HCT116 (cell line): ENCODE results near the gene SHROOM3. TPM values are rescaled to one million over a fixed set of nuclear protein-coding genes. Genes with fewer than 3 reads are reported as not detected.
A peak's percentile ranks its signal among the peaks of the same experiment; 100 is the strongest.

Source experiments
- ATAC-seq: fragments of 200-7000 bp; cut with Tn5 transposase; 2 replicates; pipeline ENCODE4 v1.9.1; 2020; ENCODE audit warnings: mild to moderate bottlenecking, moderate library complexity
- BruUV-seq: library from RNA; stranded (reverse); fragments of 400-500 nt; replicated peaks from 2 replicates; lab custom pipeline; 2021; lab: Mats Ljungman, UMichigan
- CTCF ChIA-PET: fragments of 300-600 bp; sonication (Branson Sonifier 250); formaldehyde crosslinking; loops from one replicate; lab custom pipeline; 2021; ENCODE audit warnings: antibody characterized with exemption; lab: Charles Lee
- POLR2A ChIA-PET: fragments of 300-600, 350-600 bp; sonication (Branson Sonifier 250); formaldehyde crosslinking; loops from one replicate; lab custom pipeline; 2021; ENCODE audit warnings: antibody characterized with exemption; lab: Charles Lee
- RAD21 ChIA-PET, 2 experiments: fragments of 300-600 bp; sonication (Branson Sonifier 250); formaldehyde crosslinking; loops; one replicate each; lab custom pipeline; 2023; ENCODE audit warnings: low total read pairs in 2 of 2; ENCODE audit not compliant: uncharacterized antibody in 2 of 2, unreplicated experiment in 2 of 2, low non-redundant PET in 1 of 2; lab: Charles Lee
- DNase-seq: peaks from one replicate; pipeline ENCODE4 v3.0.0-alpha.2; 2010; ENCODE audit warnings: low read depth, low spot score
- H2AFZ ChIP-seq: fragments of 200-600 bp; shearing (Covaris generic), sonication (generic); 2 replicates; pipeline ENCODE4 v1.6.1; 2017; ENCODE audit warnings: low read depth, mixed run types, mixed read lengths, antibody characterized with exemption, low read length; ENCODE audit not compliant: poor library complexity, severe bottlenecking
- H3K27ac ChIP-seq: 2 replicates; pipeline ENCODE4 v1.5.1; 2012; ENCODE audit warnings: low read depth, low read length
- H3K27me3 ChIP-seq: fragments of 200-600 bp; sonication (generic); 2 replicates; pipeline ENCODE4 v1.6.1; 2016; ENCODE audit warnings: mixed run types, low read length, mixed read lengths; ENCODE audit not compliant: insufficient read depth
- H3K36me3 ChIP-seq, 2 experiments: fragments of 200-500 bp in 1 of 2; fragments of 200-600 bp in 1 of 2; sonication (Bioruptor generic) in 1 of 2; sonication (generic) in 1 of 2; 2 replicates each; pipeline versions ENCODE4 v1.5.1 to v1.6.1; 2014 to 2016; ENCODE audit warnings: low read length in 2 of 2, inconsistent platforms in 1 of 2, mixed read lengths in 1 of 2, mixed run types in 1 of 2; ENCODE audit not compliant: insufficient read depth in 2 of 2, control insufficient read depth in 1 of 2
- H3K4me1 ChIP-seq, 2 experiments: fragments of 200-600 bp in 1 of 2; sonication (generic) in 1 of 2; 2 replicates each; pipeline versions ENCODE4 v1.5.1 to v1.6.1; 2012 to 2017; ENCODE audit warnings: low read length in 2 of 2, inconsistent platforms in 1 of 2, mild to moderate bottlenecking in 1 of 2, mixed read lengths in 1 of 2, mixed run types in 1 of 2, moderate library complexity in 1 of 2; ENCODE audit not compliant: insufficient read depth in 2 of 2, control insufficient read depth in 1 of 2
- H3K4me2 ChIP-seq: fragments of 200-600 bp; sonication (generic); 2 replicates; pipeline ENCODE4 v1.6.1; 2017; ENCODE audit warnings: mixed run types, low read length, mixed read lengths
- H3K4me3 ChIP-seq, 2 experiments: fragments of 200-600 bp in 1 of 2; sonication (generic) in 1 of 2; replicated peaks in 1 of 2; 2 replicates each; pipeline ENCODE4 v1.5.1; 2011 to 2016; ENCODE audit warnings: low read length in 2 of 2, control low read depth in 1 of 2, low read depth in 1 of 2, mild to moderate bottlenecking in 1 of 2, mixed read lengths in 1 of 2, mixed run types in 1 of 2
- H3K79me2 ChIP-seq: fragments of 200-600 bp; sonication (generic); 2 replicates; pipeline ENCODE4 v1.6.1; 2017; ENCODE audit warnings: mild to moderate bottlenecking, mixed run types, low read length, moderate library complexity, mixed read lengths; ENCODE audit not compliant: insufficient read depth
- H3K9ac ChIP-seq: fragments of 200-600 bp; sonication (generic); 2 replicates; pipeline ENCODE4 v1.6.1; 2016; ENCODE audit warnings: low read length, mixed read lengths
- H3K9me2 ChIP-seq: fragments of 200-600 bp; sonication (generic), shearing (Covaris generic); 2 replicates; pipeline ENCODE4 v1.6.1; 2017; ENCODE audit warnings: mixed run types, mild to moderate bottlenecking, moderate library complexity; ENCODE audit not compliant: insufficient read depth
- H3K9me3 ChIP-seq, 2 experiments: fragments of 200-500 bp in 1 of 2; fragments of 200-600 bp in 1 of 2; sonication (Bioruptor generic) in 1 of 2; sonication (generic) in 1 of 2; 2 replicates each; pipeline ENCODE4 v1.6.1; 2014 to 2017; ENCODE audit warnings: low read length in 2 of 2, mixed read lengths in 2 of 2, inconsistent platforms in 1 of 2, low read depth in 1 of 2, mild to moderate bottlenecking in 1 of 2, mixed run types in 1 of 2, moderate library complexity in 1 of 2; ENCODE audit not compliant: control insufficient read depth in 1 of 2, insufficient read depth in 1 of 2
- H4K20me1 ChIP-seq: fragments of 200-600 bp; sonication (generic), shearing (Covaris generic); 2 replicates; pipeline ENCODE4 v1.6.1; 2017; ENCODE audit warnings: mixed run types, mild to moderate bottlenecking, moderate library complexity; ENCODE audit not compliant: insufficient read depth
- CBX3 ChIP-seq: IDR thresholded peaks from 2 replicates; pipeline ENCODE4 v1.6.1; 2012; ENCODE audit warnings: low read depth
- CTCF ChIP-seq, 3 experiments: fragments of 200-600 bp in 1 of 3; sonication (generic) in 1 of 3; IDR thresholded peaks in 2 of 3; conservative IDR thresholded peaks in 1 of 3; 2 replicates each; pipeline ENCODE4 v1.5.1; 2012 to 2017; ENCODE audit warnings: low read depth in 2 of 3, low read length in 2 of 3, antibody characterized with exemption in 1 of 3, borderline replicate concordance in 1 of 3, control low read depth in 1 of 3, mild to moderate bottlenecking in 1 of 3, mixed read lengths in 1 of 3, mixed run types in 1 of 3, moderate library complexity in 1 of 3; ENCODE audit not compliant: insufficient read depth in 1 of 3
- EGR1 ChIP-seq: IDR thresholded peaks from 2 replicates; pipeline ENCODE4 v1.6.1; 2012; ENCODE audit warnings: low read depth
- EZH2 ChIP-seq: fragments of 200-600 bp; sonication (generic); IDR thresholded peaks from 2 replicates; pipeline ENCODE4 v1.6.1; 2017; ENCODE audit warnings: antibody characterized with exemption, mixed run types
- EZH2phosphoT487 ChIP-seq: fragments of 200-600 bp; IDR thresholded peaks from 2 replicates; pipeline ENCODE4 v1.6.1; 2018; ENCODE audit warnings: antibody characterized with exemption, borderline replicate concordance
- FOSL1 ChIP-seq: IDR thresholded peaks from 2 replicates; pipeline ENCODE4 v1.6.1; 2012; ENCODE audit warnings: low read depth
- JUND ChIP-seq: IDR thresholded peaks from 2 replicates; pipeline ENCODE4 v1.6.1; 2012
- MAX ChIP-seq: IDR thresholded peaks from 2 replicates; pipeline ENCODE4 v1.6.1; 2012
- POLR2A ChIP-seq: IDR thresholded peaks from 2 replicates; pipeline ENCODE4 v1.7.0; 2011; ENCODE audit warnings: borderline replicate concordance; ENCODE audit not compliant: insufficient read depth, insufficient read length; ENCODE audit errors: extremely low read depth
- RAD21 ChIP-seq: IDR thresholded peaks from 2 replicates; pipeline ENCODE4 v1.6.1; 2012; ENCODE audit warnings: low read depth, mild to moderate bottlenecking
- REST ChIP-seq: IDR thresholded peaks from 2 replicates; pipeline ENCODE4 v1.6.1; 2012; ENCODE audit warnings: low read depth
- SIN3A ChIP-seq: IDR thresholded peaks from 2 replicates; pipeline ENCODE4 v1.6.1; 2012; ENCODE audit warnings: low read depth
- SP1 ChIP-seq: IDR thresholded peaks from 2 replicates; pipeline ENCODE4 v1.6.1; 2012; ENCODE audit warnings: low read depth
- SRF ChIP-seq: IDR thresholded peaks from 2 replicates; pipeline ENCODE4 v1.6.1; 2012; ENCODE audit warnings: low read depth
- TCF7L2 ChIP-seq: IDR thresholded peaks from 2 replicates; pipeline ENCODE4 v1.7.0; 2011; ENCODE audit warnings: borderline replicate concordance, inconsistent platforms; ENCODE audit not compliant: insufficient read depth, insufficient read length; ENCODE audit errors: extremely low read depth
- YY1 ChIP-seq: IDR thresholded peaks from 2 replicates; pipeline ENCODE4 v1.6.1; 2011; ENCODE audit warnings: low read length, low read depth, moderate library complexity, mild to moderate bottlenecking; ENCODE audit not compliant: insufficient replicate concordance; ENCODE audit errors: extremely low read depth
- ZBTB33 ChIP-seq: IDR thresholded peaks from 2 replicates; pipeline ENCODE4 v1.6.1; 2011; ENCODE audit warnings: mild to moderate bottlenecking, low read length, moderate library complexity; ENCODE audit not compliant: insufficient replicate concordance; ENCODE audit errors: extremely low read depth
- ZFX ChIP-seq: fragments of 450-650 bp; IDR thresholded peaks from 2 replicates; pipeline ENCODE4 v1.6.1; 2017
- ZNF274 ChIP-seq: fragments of 200-500 bp; sonication (Bioruptor generic); IDR thresholded peaks from 2 replicates; pipeline ENCODE4 v1.6.1; 2014; ENCODE audit warnings: mild to moderate bottlenecking, low read depth, low read length, inconsistent platforms
- intact Hi-C: fragments of 100-400 bp; cut with micrococcal nuclease; formaldehyde crosslinking; loops from 2 replicates; pipeline ENCODE4 v1.10.0; 2022
- total RNA-seq: library from RNA; stranded (reverse); gene quantifications from one replicate; pipeline ENCODE4 v1.2.1, GENCODE V29; 2021; ENCODE audit not compliant: unreplicated experiment

Gene SHROOM3
- total RNA-seq, 1 experiment from 2014 or later: 22.5 TPM

GRCh38 chr4:76518241-76518640, 83.2 kb downstream of the SHROOM3 start:
- H3K27ac ChIP-seq: no peak overlapping the region
- no peaks in the 10 kb centered on the region for H3K4me1 ChIP-seq
- no peaks in the 10 kb centered on the region for H3K27me3 ChIP-seq
- DNase-seq (no peak), ATAC-seq (no peak)
- H4K20me1 ChIP-seq: no peaks in the 10 kb centered on the region
- RAD21 ChIA-PET: no interaction called here
- no peak overlapping the region for H3K4me2 ChIP-seq
- intact Hi-C loops: no loop called here
- no peaks in the 10 kb centered on the region for H3K9me3 ChIP-seq
- no peak for TF ChIP-seq EZH2
- no peak for TF ChIP-seq FOSL1
- no peak for TF ChIP-seq RAD21
- no peak for TF ChIP-seq CTCF (IDR thresholded peaks at IDR 0.05 in 2 of 3, conservative IDR thresholded peaks at IDR 0.05 in 1 of 3; ENCODE audit: borderline replicate concordance in 1 of 3, insufficient read depth in 1 of 3, low read depth in 2 of 3, low read length in 2 of 3)
- no peak for TF ChIP-seq ZNF274
- TF ChIP-seq JUND: no peak
- no peak for TF ChIP-seq POLR2A
- no peak for TF ChIP-seq ZFX
- no peak for TF ChIP-seq YY1
- no peak for TF ChIP-seq REST
- TF ChIP-seq ZBTB33: no peak
- TF ChIP-seq TCF7L2: no peak
- no peak for TF ChIP-seq EZH2phosphoT487
- no peak for TF ChIP-seq SRF
- TF ChIP-seq MAX: no peak
- TF ChIP-seq SP1: no peak
- TF ChIP-seq SIN3A: no peak
- TF ChIP-seq CBX3: no peak
- no peak for TF ChIP-seq EGR1
- TF ChIP-seq, all 23 proteins: peak for 0
- Histone ChIP-seq H3K9me2 (no peaks in the 10 kb centered on the region), H3K79me2 (no peaks in the 10 kb centered on the region), H3K9ac (no peak overlapping the region), H2AFZ (peak overlapping the region; percentile 50), H3K36me3 (no peaks in the 10 kb centered on the region), H3K4me3 (no peak overlapping the region)
- POLR2A ChIA-PET: no interaction called here
- CTCF ChIA-PET: no interaction called here
- no TSS peak for BruUV-seq
